K562 (cell line): ENCODE measurements around the gene PTPN18. TPM values are rescaled to one million over a fixed set of nuclear protein-coding genes. Genes with fewer than 3 reads are reported as not detected.

Experiments used
- ATAC-seq: fragments of 200-7000 bp; cut with Tn5 transposase; 3 replicates; pipeline ENCODE4 v1.9.1; 2020; ENCODE audit warnings: moderate library complexity
- BruUV-seq: library from RNA; stranded (reverse); fragments of 400-500 nt; replicated peaks from 2 replicates; lab custom pipeline; 2021; lab: Mats Ljungman, UMichigan
- CTCF ChIA-PET: fragments of 300-600 bp; formaldehyde crosslinking; extraction: SDS; loops from one replicate; lab custom pipeline; 2021; ENCODE audit warnings: low intra/inter-chr PET ratio; lab: Yijun Ruan, JAX
- POLR2A ChIA-PET: fragments of 300-600, 350-650 bp; sonication (Branson Sonifier 250); formaldehyde crosslinking; extraction: SDS; loops from one replicate; lab custom pipeline; 2021; ENCODE audit warnings: antibody characterized with exemption, inconsistent platforms; lab: Yijun Ruan, JAX
- DNase-seq, 4 experiments: peaks; one replicate each; pipeline versions ENCODE4 v3.0.0 to v3.0.0-alpha.2; 2011 to 2018; ENCODE audit warnings: low spot score in 3 of 4, mixed read lengths in 3 of 4; ENCODE audit errors: extremely low read depth in 1 of 4
- FAIRE-seq: peaks from 2 replicates; lab custom pipeline; 2011; peaks lifted over from hg19 to GRCh38; lab: Jason Lieb, UNC
- H2AFZ ChIP-seq: 2 replicates; pipeline ENCODE4 v1.6.0; 2011; ENCODE audit warnings: low read depth, low read length, control low read depth, inconsistent platforms
- H3K27ac ChIP-seq: fragments of 200-600 bp; 3 replicates; pipeline ENCODE4 v1.8.0; 2011; ENCODE audit warnings: low read depth, mild to moderate bottlenecking, control low read depth, inconsistent platforms, low read length, moderate library complexity, mixed read lengths; ENCODE audit errors: extremely low read depth
- H3K27me3 ChIP-seq, 2 experiments: fragments of 300-600 bp in 1 of 2; 2 replicates in 1 of 2; 3 replicates in 1 of 2; pipeline versions ENCODE4 v1.6.0 to v1.8.0; 2011; ENCODE audit warnings: inconsistent platforms in 2 of 2, low read length in 2 of 2, mild to moderate bottlenecking in 1 of 2, mixed read lengths in 1 of 2, moderate library complexity in 1 of 2; ENCODE audit not compliant: control insufficient read depth in 2 of 2, insufficient read depth in 2 of 2
- H3K36me3 ChIP-seq: fragments of 300-600 bp; 3 replicates; pipeline ENCODE4 v1.8.0; 2011; ENCODE audit warnings: mild to moderate bottlenecking, low read length, inconsistent platforms; ENCODE audit not compliant: control insufficient read depth, insufficient read depth
- H3K4me1 ChIP-seq, 2 experiments: fragments of 200-600 bp in 1 of 2; replicated peaks in 1 of 2; 2 replicates in 1 of 2; 3 replicates in 1 of 2; pipeline versions ENCODE4 v1.5.1 to v1.8.0; 2011; ENCODE audit warnings: inconsistent platforms in 2 of 2, low read length in 2 of 2, mild to moderate bottlenecking in 1 of 2, mixed read lengths in 1 of 2, moderate library complexity in 1 of 2; ENCODE audit not compliant: control insufficient read depth in 2 of 2, insufficient read depth in 2 of 2
- H3K4me2 ChIP-seq: 2 replicates; pipeline ENCODE4 v1.6.1; 2011; ENCODE audit warnings: low read length, control low read depth, inconsistent platforms, mixed read lengths; ENCODE audit not compliant: insufficient read depth
- H3K4me3 ChIP-seq: fragments of 200-600 bp; sonication (generic), shearing (Covaris generic); 2 replicates; pipeline ENCODE4 v1.5.1; 2016; ENCODE audit warnings: control low read depth, inconsistent platforms
- H3K79me2 ChIP-seq: fragments of 200-600 bp; 3 replicates; pipeline ENCODE4 v1.8.0; 2011; ENCODE audit warnings: low read length, inconsistent platforms; ENCODE audit not compliant: control insufficient read depth, insufficient read depth
- H3K9ac ChIP-seq, 2 experiments: 2 replicates each; pipeline versions ENCODE4 v1.6.0 to v1.6.1; 2011; ENCODE audit warnings: low read depth in 2 of 2, low read length in 2 of 2, control low read depth in 1 of 2, inconsistent platforms in 1 of 2, mild to moderate bottlenecking in 1 of 2, mixed read lengths in 1 of 2; ENCODE audit not compliant: insufficient read depth in 1 of 2
- H3K9me1 ChIP-seq: one replicate; pipeline ENCODE4 v1.6.0; 2011; ENCODE audit warnings: inconsistent platforms, mild to moderate bottlenecking, low read length, moderate library complexity; ENCODE audit not compliant: control insufficient read depth, insufficient read depth
- H3K9me3 ChIP-seq: replicated peaks from 2 replicates; pipeline ENCODE4 v1.5.1; 2011; ENCODE audit warnings: low read depth, low read length, inconsistent platforms; ENCODE audit not compliant: control insufficient read depth, insufficient read depth
- H4K20me1 ChIP-seq: replicated peaks from 2 replicates; pipeline ENCODE4 v1.6.1; 2011; ENCODE audit warnings: low read length, inconsistent platforms, mixed read lengths; ENCODE audit not compliant: control insufficient read depth, insufficient read depth
- CREB3L1 ChIP-seq: fragments of 450-650 bp; IDR thresholded peaks from 2 replicates; pipeline ENCODE4 v1.6.1; 2014; ENCODE audit warnings: low read depth, mild to moderate bottlenecking, moderate library complexity, borderline replicate concordance
- CXXC5 ChIP-seq: fragments of 250-450 bp; sonication (Bioruptor Pico); IDR thresholded peaks from 2 replicates; pipeline ENCODE4 v1.8.0; 2022; ENCODE audit warnings: inconsistent platforms, mild to moderate bottlenecking, moderate library complexity
- DLX4 ChIP-seq: fragments of 250-450 bp; sonication (Bioruptor Pico); IDR thresholded peaks from 2 replicates; pipeline ENCODE4 v1.6.1; 2021; ENCODE audit warnings: mild to moderate bottlenecking
- FOS ChIP-seq: IDR thresholded peaks from 3 replicates; pipeline ENCODE4 v1.6.1; 2011; ENCODE audit not compliant: insufficient read length; ENCODE audit errors: extremely low read depth
- HDGF ChIP-seq: fragments of 450-650 bp; IDR thresholded peaks from 2 replicates; pipeline ENCODE4 v1.6.1; 2016
- NFE2 ChIP-seq: IDR thresholded peaks from 2 replicates; pipeline ENCODE4 v1.6.1; 2014; ENCODE audit warnings: antibody characterized with exemption, low read depth
- NR3C1 ChIP-seq: sonication (generic); formaldehyde crosslinking; IDR thresholded peaks from 2 replicates; pipeline ENCODE4 v1.8.1; 2022; ENCODE audit warnings: missing genetic modification reagents
- POLR3G ChIP-seq: IDR thresholded peaks from 2 replicates; pipeline ENCODE4 v1.6.1; 2011; ENCODE audit not compliant: insufficient read length, insufficient replicate concordance; ENCODE audit errors: extremely low read depth
- SMARCA4 ChIP-seq: fragments of 450-650 bp; IDR thresholded peaks from 2 replicates; pipeline ENCODE4 v1.6.1; 2016
- SMARCC2 ChIP-seq: fragments of 450-650 bp; IDR thresholded peaks from 2 replicates; pipeline ENCODE4 v1.6.1; 2017; ENCODE audit warnings: antibody characterized with exemption, moderate library complexity, mild to moderate bottlenecking, low read depth
- TBP ChIP-seq: optimal IDR thresholded peaks from 2 replicates; pipeline ENCODE3; 2011; ENCODE audit warnings: low read depth, low read length, improper control_type of control experiment
- THRAP3 ChIP-seq: fragments of 450-650 bp; IDR thresholded peaks from 2 replicates; pipeline ENCODE4 v1.6.1; 2016; ENCODE audit warnings: mild to moderate bottlenecking, inconsistent platforms, borderline replicate concordance
- ZBTB11 ChIP-seq, 3 experiments: fragments of 200-800 bp in 1 of 3; fragments of 250-450 bp in 1 of 3; fragments of 450-650 bp in 1 of 3; sonication (Bioruptor Pico) in 1 of 3; sonication (Bioruptor generic) in 1 of 3; formaldehyde crosslinking in 1 of 3; IDR thresholded peaks; 2 replicates each; pipeline versions ENCODE4 v1.6.1 to v1.8.0; 2016 to 2022; ENCODE audit warnings: mild to moderate bottlenecking in 2 of 3, missing genetic modification characterization in 2 of 3, missing compliant biosample characterization in 1 of 3, moderate library complexity in 1 of 3
- ZNF124 ChIP-seq: sonication (generic); formaldehyde crosslinking; IDR thresholded peaks from 2 replicates; pipeline ENCODE4 v1.8.1; 2022; ENCODE audit warnings: missing genetic modification reagents
- ZNF354B ChIP-seq: fragments of 250-450 bp; sonication (Bioruptor Pico); IDR thresholded peaks from 2 replicates; pipeline ENCODE4 v1.4.0; 2020
- WGBS: fragments of 100-300 bp; shearing (Covaris generic); methylation state at CpG from one replicate; pipeline ENCODE4 v1.1.6; 2016; ENCODE audit warnings: low coverage, mixed read lengths; ENCODE audit not compliant: insufficient coverage; ENCODE audit errors: missing lambda C conversion rate; 5-methylcytosine and 5-hydroxymethylcytosine counted together
- in situ Hi-C: fragments of 300-500 bp; cut with MboI; formaldehyde crosslinking; loops from 4 replicates; pipeline ENCODE4 v1.15.0; 2018; ENCODE audit warnings: inconsistent platforms, mixed read lengths
- intact Hi-C: fragments of 100-400 bp; cut with micrococcal nuclease; formaldehyde crosslinking; loops from 2 replicates; pipeline ENCODE4 v1.14.2; 2022
- polyA plus RNA-seq, 8 experiments: library from polyadenylated mRNA; depleted of rRNA in 4 of 8; stranded (reverse) in 5 of 8; unstranded in 3 of 8; fragments of >200 nt; fragmentation: Nextera tagmentation in 2 of 8; fragmentation: Illumina TruSeq in 1 of 8; extraction: Ambion mirVana in 2 of 8; extraction: Trizol in 1 of 8; gene quantifications; 2 replicates each; pipeline versions ENCODE4 v1.2.1 to v1.2.3, GENCODE V29; 2011 to 2014; ENCODE audit warnings: inconsistent platforms in 1 of 8, missing spikeins in 1 of 8
- total RNA-seq, 7 experiments: library from RNA; depleted of rRNA in 6 of 7; stranded (reverse); fragments of >200 nt in 6 of 7; fragmentation: Illumina TruSeq in 2 of 7; extraction: Trizol in 2 of 7; gene quantifications; 2 replicates each; pipeline versions ENCODE4 v1.2.1 to v1.2.3, GENCODE V29; 2011 to 2021; ENCODE audit warnings: low replicate concordance in 1 of 7

The PTPN18 gene
- total and polyA plus RNA-seq, 9 of the 15 experiments (the other 6 are each of a cell fraction or from before 2014, with no cell fraction given): 11.6 to 90.7 (median 49.6) TPM

- WGBS: 15% methylated on average over 18 of the region's 24 CpGs
- POLR2A ChIA-PET: interaction anchor here (0.6 to 1.6 kb wide), 5 partner anchors 10 to 36 kb away, joined by 3 to 6 read pairs (median 4); partner anchors contain the start of genes IMP4 and PTPN18
- peak overlapping the region; percentile 74 for H3K4me3 ChIP-seq
- peak overlapping the region; percentile 81 for H3K27ac ChIP-seq
- H3K4me1 ChIP-seq: peaks cover 41 to 42% of the 10 kb centered on the region in 2 experiments
- peaks cover 47% of the 10 kb centered on the region; the same call in 2 of the 3 replicates for H3K36me3 ChIP-seq
- H3K79me2 ChIP-seq: peaks cover 44% of the 10 kb centered on the region
- in situ Hi-C loops (no loop called here), intact Hi-C loops (loop anchor here (1.0 kb wide), 1 partner anchor 31 kb away; the partner anchor contains the start of gene IMP4)
- H4K20me1 ChIP-seq: no peaks in the 10 kb centered on the region
- peak overlapping the region; percentile 95 for H2AFZ ChIP-seq
- DNase-seq (no peak), ATAC-seq (peak; percentile 1), FAIRE-seq (peak; percentile 23)
- H3K27me3 ChIP-seq: no peaks in the 10 kb centered on the region
- H3K9me3 ChIP-seq: peaks cover 2% of the 10 kb centered on the region; the same call in 1 of the 2 replicates
- peak overlapping the region; percentile 88 for H3K4me2 ChIP-seq
- peak overlapping the region; percentile 88 to 98 for H3K9ac ChIP-seq
- CTCF ChIA-PET: interaction anchor here (1.4 kb wide), 1 partner anchor 17 kb away, joined by 8 read pairs; the partner anchor contains the start of gene PTPN18
- H3K9me1 ChIP-seq: no peaks in the 10 kb centered on the region
- TSS peak; percentile 64 for BruUV-seq
- no peak for TF ChIP-seq NFE2
- TF ChIP-seq DLX4 (CRISPR knock-in tag): no peak
- no peak for TF ChIP-seq CXXC5 (CRISPR knock-in tag)
- no peak for TF ChIP-seq SMARCA4
- no peak for TF ChIP-seq ZNF124 (CRISPR knock-in tag)
- TF ChIP-seq HDGF: no peak
- no peak for TF ChIP-seq TBP
- TF ChIP-seq FOS: no peak
- TF ChIP-seq THRAP3: no peak
- TF ChIP-seq NR3C1 (CRISPR knock-in tag): no peak
- 0 out of 2 replicates have a peak, but pooled peaks have one; percentile 17 for TF ChIP-seq SMARCC2
- TF ChIP-seq ZNF354B (CRISPR knock-in tag): no peak
- peak; percentile 15; the same call in 1 of the 2 replicates for TF ChIP-seq CREB3L1
- no peak for TF ChIP-seq POLR3G
- no peak for TF ChIP-seq ZBTB11 (CRISPR knock-in tag; IDR thresholded peaks at IDR 0.05)
Observed at GRCh38 chr2:130372833-130373807, 17.3 kb downstream of the PTPN18 start.
